ENCODE data around the gene ADAD1. TPM values are rescaled to one million over a fixed set of nuclear protein-coding genes. Genes with fewer than 3 reads are reported as not detected.

Gene ADAD1
- total RNA-seq, 2 experiments from 2014 or later = not detected

- Mint-ChIP-seq H3K36me3 (ENCODE audit: low read depth) (peaks cover 37% of the 10 kb centered on the region), H3K27me3 (no peaks in the 10 kb centered on the region), H3K9me3 (ENCODE audit: low read depth) (peaks cover 1% of the 10 kb centered on the region), H3K4me3 (peak within 1 kb of the TSS; percentile 83), H3K27ac (peak within 1 kb of the TSS; percentile 93), H3K4me1 (peaks cover 58% of the 10 kb centered on the region)
- intact Hi-C loops (cut with DNase I, micrococcal nuclease) = loop anchor here (1.0 to 5.0 kb wide), 8 partner anchors 122 to 1216 kb away; partner anchors contain the start of genes BBS12 (in 1 of the 2), BLTP1 (in 1 of the 2) and NUDT6 (in 1 of the 2)
- peak; percentile 57 for ATAC-seq
- CTCF ChIA-PET = interaction anchor here (0.5 to 3.0 kb wide), 9 partner anchors 12 to 368 kb away, joined by 3 to 32 read pairs (median 3); no protein-coding TSS in a partner anchor
- POLR2A ChIA-PET = interaction anchor here (3.3 kb wide), 1 partner anchor 86 kb away, joined by 10 read pairs; no protein-coding TSS in a partner anchor
- peak; percentile 31 for DNase-seq
Observed at GRCh38 chr4:122456231-122457116, 77.7 kb downstream of the ADAD1 start, which contains the start of gene IL2. Gene IL2 (minus strand): TSS chr4:122456725. CDS start chr4:122456440, 285 bp downstream.

GRCh38 chr4:122458625-122459024, 79.8 kb downstream of the ADAD1 start:
- Mint-ChIP-seq H3K36me3 (ENCODE audit: low read depth) (peaks cover 24% of the 10 kb centered on the region), H3K4me3 (peak overlapping the region; percentile 62), H3K9me3 (ENCODE audit: low read depth) (peaks cover 1% of the 10 kb centered on the region), H3K4me1 (peaks cover 51% of the 10 kb centered on the region), H3K27ac (peak overlapping the region; percentile 89), H3K27me3 (no peaks in the 10 kb centered on the region)
- ChIA-PET CTCF (interaction anchor here (0.6 to 1.9 kb wide), 13 partner anchors 9 to 558 kb away, joined by 3 to 23 read pairs (median 4); no protein-coding TSS in a partner anchor), POLR2A (interaction anchor here (0.8 to 3.3 kb wide), 8 partner anchors 45 to 252 kb away, joined by 3 to 12 read pairs (median 6); no protein-coding TSS in a partner anchor)
- ATAC-seq = peak; percentile 86
- intact Hi-C loops (cut with DNase I, micrococcal nuclease) = loop anchor here (1.0 to 5.0 kb wide), 9 partner anchors 49 to 1214 kb away; partner anchors contain the start of genes BBS12 (in 1 of the 2) and NUDT6 (in 1 of the 2)
- DNase-seq = peak; percentile 74

GRCh38 chr4:122469457-122469856, 90.6 kb downstream of the ADAD1 start:
- Mint-ChIP-seq H3K4me1 (peaks cover 4% of the 10 kb centered on the region), H3K27me3 (no peaks in the 10 kb centered on the region), H3K4me3 (no peak overlapping the region), H3K36me3 (ENCODE audit: low read depth) (peaks cover 3% of the 10 kb centered on the region), H3K9me3 (ENCODE audit: low read depth) (peaks cover 17% of the 10 kb centered on the region), H3K27ac (no peak overlapping the region)
- CTCF ChIA-PET = interaction anchor here (1.3 to 1.5 kb wide), 2 partner anchors 10 to 43 kb away, joined by 3 to 4 read pairs; no protein-coding TSS in a partner anchor
- POLR2A ChIA-PET = no interaction called here
- peak; percentile 55 for ATAC-seq
- DNase-seq = no peak
- intact Hi-C loops (cut with DNase I, micrococcal nuclease) = no loop called here

- CTCF ChIA-PET = no interaction called here
- intact Hi-C loops (cut with DNase I, micrococcal nuclease) = no loop called here
- Mint-ChIP-seq H3K27me3 (no peaks in the 10 kb centered on the region), H3K36me3 (ENCODE audit: low read depth) (peaks cover 2% of the 10 kb centered on the region), H3K4me1 (peaks cover 21% of the 10 kb centered on the region), H3K4me3 (no peak overlapping the region), H3K9me3 (ENCODE audit: low read depth) (peaks cover 12% of the 10 kb centered on the region), H3K27ac (no peak overlapping the region)
- DNase-seq = no peak
- POLR2A ChIA-PET = no interaction called here
- ATAC-seq = no peak
Observed at GRCh38 chr4:122475233-122475632, 96.4 kb downstream of the ADAD1 start.

- H3K27me3 Mint-ChIP-seq = no peaks in the 10 kb centered on the region
- H3K27ac Mint-ChIP-seq = no peak overlapping the region
- intact Hi-C loops (cut with DNase I, micrococcal nuclease) = no loop called here
- H3K4me3 Mint-ChIP-seq = no peak overlapping the region
- ATAC-seq (peak; percentile 47), DNase-seq (no peak)
- CTCF ChIA-PET = interaction anchor here (1.1 kb wide), 1 partner anchor 10 kb away, joined by 3 read pairs; no protein-coding TSS in a partner anchor
- POLR2A ChIA-PET = no interaction called here
- H3K4me1 Mint-ChIP-seq = peaks cover 21% of the 10 kb centered on the region
- H3K9me3 Mint-ChIP-seq (ENCODE audit: low read depth) = peaks cover 10% of the 10 kb centered on the region
- H3K36me3 Mint-ChIP-seq (ENCODE audit: low read depth) = peaks cover 2% of the 10 kb centered on the region
Observed at GRCh38 chr4:122476126-122476525, 97.3 kb downstream of the ADAD1 start.

GRCh38 chr4:122476745-122477144, 97.9 kb downstream of the ADAD1 start:
- ChIA-PET CTCF (interaction anchor here (0.7 to 1.1 kb wide), 3 partner anchors 9 to 376 kb away, joined by 3 read pairs; no protein-coding TSS in a partner anchor), POLR2A (interaction anchor here (0.6 kb wide), 1 partner anchor 47 kb away, joined by 4 read pairs; no protein-coding TSS in a partner anchor)
- DNase-seq (no peak), ATAC-seq (peak; percentile 68)
- Mint-ChIP-seq H3K4me1 (peaks cover 21% of the 10 kb centered on the region), H3K4me3 (no peak overlapping the region), H3K27me3 (no peaks in the 10 kb centered on the region), H3K36me3 (ENCODE audit: low read depth) (peaks cover 2% of the 10 kb centered on the region), H3K9me3 (ENCODE audit: low read depth) (peaks cover 10% of the 10 kb centered on the region), H3K27ac (no peak overlapping the region)
- intact Hi-C loops (cut with DNase I, micrococcal nuclease) = no loop called here

Other genes starting within 250 kb of the ADAD1 start
- 10 to 100 TPM; 16.5 to 20.1 TPM for gene BLTP1, start 226.7 kb upstream of the ADAD1 start, total RNA-seq
- gene IL2, start 77.7 kb downstream of the ADAD1 start, total RNA-seq = 100 to 1,000 TPM; 168 TPM
- 10 to 100 TPM; 50.0 to 65.1 TPM for gene IL21, start 242.1 kb downstream of the ADAD1 start, total RNA-seq

Data from activated CD4-positive, alpha-beta T cell treated with anti-CD3 and anti-CD28 coated beads for 36 hours (primary cell).